SHP77 (cell line): Measurements from ENCODE around the gene LINGO1.

Experiments
- DNase-seq, 2 experiments: peaks; one replicate each; lab custom pipeline; 2025; lab: John Stamatoyannopoulos, UW

LINGO1 gene

GRCh38 chr15:77633134-77633912 is 611 bp upstream of the LINGO1 start:
- DNase-seq = peak; percentile 60 to 61

- no peak for DNase-seq
Measured at GRCh38 chr15:77631745-77632533, 773 bp downstream of the LINGO1 start.

GRCh38 chr15:77630956-77631744 is 1.6 kb downstream of the LINGO1 start:
- peak in 1 of 2 experiments; percentile 8 for DNase-seq

GRCh38 chr15:77630056-77630455 is 2.7 kb downstream of the LINGO1 start:
- no peak for DNase-seq

GRCh38 chr15:77629070-77630030 is 3.4 kb downstream of the LINGO1 start:
- no peak for DNase-seq

- DNase-seq = no peak
Measured at GRCh38 chr15:77628010-77628409, 4.7 kb downstream of the LINGO1 start.

GRCh38 chr15:77627581-77627980 is 5.1 kb downstream of the LINGO1 start:
- DNase-seq = no peak

- no peak for DNase-seq
Measured at GRCh38 chr15:77627067-77627466, 5.6 kb downstream of the LINGO1 start.

GRCh38 chr15:77626002-77626401 is 6.7 kb downstream of the LINGO1 start:
- DNase-seq = no peak

- no peak for DNase-seq
Measured at GRCh38 chr15:77625376-77625775, 7.3 kb downstream of the LINGO1 start.

- no peak for DNase-seq
Measured at GRCh38 chr15:77624868-77625267, 7.8 kb downstream of the LINGO1 start.

- DNase-seq = no peak
Measured at GRCh38 chr15:77623755-77624524, 8.8 kb downstream of the LINGO1 start.

- DNase-seq = no peak
Measured at GRCh38 chr15:77622934-77623754, 9.6 kb downstream of the LINGO1 start.

GRCh38 chr15:77622209-77622933 is 10.3 kb downstream of the LINGO1 start:
- DNase-seq = no peak

- DNase-seq = no peak
Measured at GRCh38 chr15:77621847-77622208, 10.9 kb downstream of the LINGO1 start.

- no peak for DNase-seq
Measured at GRCh38 chr15:77620960-77621647, 11.6 kb downstream of the LINGO1 start.

GRCh38 chr15:77620297-77620696 is 12.4 kb downstream of the LINGO1 start:
- no peak for DNase-seq

- DNase-seq = no peak
Measured at GRCh38 chr15:77619883-77620282, 12.8 kb downstream of the LINGO1 start.
